Measurements from ENCODE around the gene PCDHGC3. TPM values are rescaled to one million over a fixed set of nuclear protein-coding genes. Genes with fewer than 3 reads are reported as not detected.
A peak's percentile ranks its signal among the peaks of the same experiment; 100 is the strongest.

The PCDHGC3 gene
- total and polyA plus RNA-seq, 2 donors = 5.5 to 28.7 TPM

GRCh38 chr5:141494761-141495452, 19.1 kb downstream of the PCDHGC3 start:
- peak overlapping the region in 1 of 2 donors; percentile 4 for H3K4me3 ChIP-seq (ENCODE audit: low read length in 2 of 2)
- H3K4me1 ChIP-seq (ENCODE audit: control insufficient read depth in 2 of 2, insufficient read depth in 2 of 2, low read length in 2 of 2) = peaks cover 0 to 38% of the 10 kb centered on the region in 2 donors
- DNase-seq (ENCODE audit: low read depth in 6 of 9, low spot score in 9 of 9) = no peak
- H3K27me3 ChIP-seq (ENCODE audit: control insufficient read depth in 2 of 2, insufficient read depth in 1 of 2, low read length in 1 of 2) = peaks cover 34 to 65% of the 10 kb centered on the region in 2 donors
- no peaks in the 10 kb centered on the region for H3K36me3 ChIP-seq (ENCODE audit: control insufficient read depth in 2 of 2, insufficient read depth in 2 of 2, low read length in 1 of 2)
- H3K27ac ChIP-seq (ENCODE audit: low read depth in 1 of 2, low read length in 1 of 2) = no peak overlapping the region
- WGBS = 43% methylated on average over 22 of the region's 22 CpGs
- peaks cover 0 to 7% of the 10 kb centered on the region in 2 donors for H3K9me3 ChIP-seq (ENCODE audit: control insufficient read depth in 2 of 2, insufficient read depth in 1 of 2, low read length in 1 of 2)

- Histone ChIP-seq H3K36me3 (ENCODE audit: control insufficient read depth in 2 of 2, insufficient read depth in 2 of 2, low read length in 1 of 2) (no peaks in the 10 kb centered on the region), H3K4me3 (ENCODE audit: low read length in 2 of 2) (no peak overlapping the region), H3K27ac (ENCODE audit: low read depth in 1 of 2, low read length in 1 of 2) (no peak overlapping the region), H3K9me3 (ENCODE audit: control insufficient read depth in 2 of 2, insufficient read depth in 1 of 2, low read length in 1 of 2) (peaks cover 0 to 7% of the 10 kb centered on the region in 2 donors), H3K4me1 (ENCODE audit: control insufficient read depth in 2 of 2, insufficient read depth in 2 of 2, low read length in 2 of 2) (peaks cover 0 to 38% of the 10 kb centered on the region in 2 donors), H3K27me3 (ENCODE audit: control insufficient read depth in 2 of 2, insufficient read depth in 1 of 2, low read length in 1 of 2) (peaks cover 30 to 60% of the 10 kb centered on the region in 2 donors)
- WGBS = 82% methylated on average over 8 of the region's 8 CpGs
- no peak for DNase-seq (ENCODE audit: low read depth in 6 of 9, low spot score in 9 of 9)
These were observed 19.7 kb downstream of the PCDHGC3 start for GRCh38 chr5:141495453-141495811.

DNA sequence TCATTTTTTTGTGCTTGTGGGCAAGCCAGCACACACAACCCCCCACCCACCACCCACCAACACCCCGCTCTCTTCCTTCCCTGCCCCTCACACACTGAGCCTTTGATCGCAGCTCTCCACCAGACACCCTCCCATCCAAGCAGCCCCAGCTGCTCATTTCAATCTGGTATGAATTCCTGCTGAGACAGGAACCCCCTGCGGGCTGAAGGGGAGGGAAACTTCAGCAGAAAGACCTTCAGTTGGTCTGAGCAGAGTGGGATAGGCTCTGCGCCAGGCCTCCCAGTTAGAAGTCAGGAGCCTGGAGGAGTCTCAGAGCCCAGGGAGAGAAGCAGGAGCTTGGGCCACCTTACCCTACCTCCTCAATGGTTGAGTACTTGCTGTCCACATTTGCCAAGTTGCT, 20.3 kb downstream of the PCDHGC3 start:
- 71% methylated on average over 4 of the region's 4 CpGs for WGBS
- Histone ChIP-seq H3K36me3 (ENCODE audit: control insufficient read depth in 2 of 2, insufficient read depth in 2 of 2, low read length in 1 of 2) (no peaks in the 10 kb centered on the region), H3K27ac (ENCODE audit: low read depth in 1 of 2, low read length in 1 of 2) (no peak overlapping the region)

GRCh38 chr5:141501761-141502160, 26.0 kb downstream of the PCDHGC3 start:
- WGBS = 96% methylated on average over 7 of the region's 7 CpGs
- DNase-seq (ENCODE audit: low read depth in 6 of 9, low spot score in 9 of 9) = no peak
- no peaks in the 10 kb centered on the region for H3K27me3 ChIP-seq (ENCODE audit: control insufficient read depth in 2 of 2, insufficient read depth in 1 of 2, low read length in 1 of 2)
- H3K4me3 ChIP-seq (ENCODE audit: low read length in 2 of 2) = no peak overlapping the region
- no peaks in the 10 kb centered on the region for H3K9me3 ChIP-seq (ENCODE audit: control insufficient read depth in 2 of 2, insufficient read depth in 1 of 2, low read length in 1 of 2)
- no peaks in the 10 kb centered on the region for H3K36me3 ChIP-seq (ENCODE audit: control insufficient read depth in 2 of 2, insufficient read depth in 2 of 2, low read length in 1 of 2)
- H3K27ac ChIP-seq (ENCODE audit: low read depth in 1 of 2, low read length in 1 of 2) = no peak overlapping the region
- no peaks in the 10 kb centered on the region for H3K4me1 ChIP-seq (ENCODE audit: control insufficient read depth in 2 of 2, insufficient read depth in 2 of 2, low read length in 2 of 2)

More for the DNA sequence above, 20.3 kb downstream of the PCDHGC3 start:
- H3K4me1 ChIP-seq (ENCODE audit: control insufficient read depth in 2 of 2, insufficient read depth in 2 of 2, low read length in 2 of 2) = peaks cover 0 to 37% of the 10 kb centered on the region in 2 donors
- no peak for DNase-seq (ENCODE audit: low read depth in 6 of 9, low spot score in 9 of 9)
- peaks cover 0 to 7% of the 10 kb centered on the region in 2 donors for H3K9me3 ChIP-seq (ENCODE audit: control insufficient read depth in 2 of 2, insufficient read depth in 1 of 2, low read length in 1 of 2)
- peaks cover 28 to 54% of the 10 kb centered on the region in 2 donors for H3K27me3 ChIP-seq (ENCODE audit: control insufficient read depth in 2 of 2, insufficient read depth in 1 of 2, low read length in 1 of 2)
- H3K4me3 ChIP-seq (ENCODE audit: low read length in 2 of 2) = no peak overlapping the region

GRCh38 chr5:141503681-141504080, 27.9 kb downstream of the PCDHGC3 start:
- peaks cover 0 to 11% of the 10 kb centered on the region in 2 donors for H3K27me3 ChIP-seq (ENCODE audit: control insufficient read depth in 2 of 2, insufficient read depth in 1 of 2, low read length in 1 of 2)
- no peaks in the 10 kb centered on the region for H3K9me3 ChIP-seq (ENCODE audit: control insufficient read depth in 2 of 2, insufficient read depth in 1 of 2, low read length in 1 of 2)
- DNase-seq (ENCODE audit: low read depth in 6 of 9, low spot score in 9 of 9) = no peak
- H3K4me3 ChIP-seq (ENCODE audit: low read length in 2 of 2) = no peak overlapping the region
- 97% methylated on average over 2 of the region's 2 CpGs for WGBS
- no peaks in the 10 kb centered on the region for H3K36me3 ChIP-seq (ENCODE audit: control insufficient read depth in 2 of 2, insufficient read depth in 2 of 2, low read length in 1 of 2)
- peaks cover 0 to 14% of the 10 kb centered on the region in 2 donors for H3K4me1 ChIP-seq (ENCODE audit: control insufficient read depth in 2 of 2, insufficient read depth in 2 of 2, low read length in 2 of 2)
- H3K27ac ChIP-seq (ENCODE audit: low read depth in 1 of 2, low read length in 1 of 2) = no peak overlapping the region

DNA sequence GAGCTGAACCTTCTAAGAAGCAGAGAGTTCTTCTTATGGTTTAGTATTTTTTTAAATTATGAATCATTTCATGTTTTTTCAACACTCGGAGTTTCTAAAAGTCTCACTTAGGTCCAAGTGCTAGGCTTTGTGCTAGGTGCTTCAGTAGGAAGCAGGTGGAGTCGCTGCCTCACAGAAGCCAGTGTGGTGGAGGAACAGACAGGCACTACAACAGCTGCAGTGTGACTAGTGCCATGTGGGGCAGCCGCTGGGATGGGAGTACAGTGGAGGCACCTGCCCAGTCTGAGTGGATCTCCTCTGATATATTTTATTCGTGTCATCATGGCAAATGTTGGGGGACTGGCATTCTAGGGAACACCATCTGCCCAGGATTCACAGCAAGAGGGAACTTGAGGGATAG, 28.4 kb downstream of the PCDHGC3 start:
- Histone ChIP-seq H3K36me3 (ENCODE audit: control insufficient read depth in 2 of 2, insufficient read depth in 2 of 2, low read length in 1 of 2) (no peaks in the 10 kb centered on the region), H3K4me1 (ENCODE audit: control insufficient read depth in 2 of 2, insufficient read depth in 2 of 2, low read length in 2 of 2) (peaks cover 0 to 19% of the 10 kb centered on the region in 2 donors), H3K9me3 (ENCODE audit: control insufficient read depth in 2 of 2, insufficient read depth in 1 of 2, low read length in 1 of 2) (no peaks in the 10 kb centered on the region), H3K4me3 (ENCODE audit: low read length in 2 of 2) (no peak overlapping the region), H3K27me3 (ENCODE audit: control insufficient read depth in 2 of 2, insufficient read depth in 1 of 2, low read length in 1 of 2) (peaks cover 0 to 16% of the 10 kb centered on the region in 2 donors), H3K27ac (ENCODE audit: low read depth in 1 of 2, low read length in 1 of 2) (no peak overlapping the region)
- no peak for DNase-seq (ENCODE audit: low read depth in 6 of 9, low spot score in 9 of 9)
- 94% methylated on average over 4 of the region's 4 CpGs for WGBS

DNA sequence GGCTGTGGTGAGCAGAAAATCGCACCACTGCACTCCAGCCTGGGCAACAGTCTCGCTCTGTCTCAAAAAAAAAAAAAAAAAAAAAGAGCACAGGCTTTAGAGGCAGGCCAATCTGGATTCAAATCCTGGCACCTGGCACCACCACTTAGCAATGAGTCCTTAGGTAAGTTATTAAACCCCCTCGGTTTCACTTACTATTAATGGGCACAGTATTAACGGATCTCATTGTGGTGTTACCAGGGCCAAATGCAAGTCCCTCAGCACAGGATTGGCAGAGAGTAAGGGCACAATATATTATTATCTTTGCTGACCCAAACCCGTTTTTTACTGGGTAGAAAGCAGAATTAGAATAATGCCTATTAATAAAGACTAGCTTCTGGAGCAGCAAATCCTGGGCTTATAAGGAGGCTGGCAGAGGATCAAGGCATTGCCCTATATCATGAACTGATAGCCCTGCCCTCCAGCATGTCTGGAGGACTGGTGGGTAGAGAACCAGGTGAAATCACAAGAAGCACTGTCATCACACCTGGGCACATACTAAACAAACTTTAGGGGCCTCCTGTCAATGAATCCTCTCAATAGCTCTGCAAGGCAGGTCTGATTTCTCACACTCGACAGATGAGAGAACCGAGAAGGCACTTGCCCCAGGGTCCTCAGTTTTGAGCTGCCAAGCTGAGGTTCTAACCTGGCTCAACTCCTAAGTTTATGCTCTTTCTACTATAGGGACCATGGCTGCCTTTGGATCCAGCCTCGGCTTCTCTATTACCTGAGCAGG, 30.8 kb downstream of the PCDHGC3 start:
- Histone ChIP-seq H3K4me1 (ENCODE audit: control insufficient read depth in 2 of 2, insufficient read depth in 2 of 2, low read length in 2 of 2) (peaks cover 0 to 24% of the 10 kb centered on the region in 2 donors), H3K27me3 (ENCODE audit: control insufficient read depth in 2 of 2, insufficient read depth in 1 of 2, low read length in 1 of 2) (peaks cover 0 to 24% of the 10 kb centered on the region in 2 donors), H3K27ac (ENCODE audit: low read depth in 1 of 2, low read length in 1 of 2) (no peak overlapping the region), H3K9me3 (ENCODE audit: control insufficient read depth in 2 of 2, insufficient read depth in 1 of 2, low read length in 1 of 2) (no peaks in the 10 kb centered on the region), H3K36me3 (ENCODE audit: control insufficient read depth in 2 of 2, insufficient read depth in 2 of 2, low read length in 1 of 2) (no peaks in the 10 kb centered on the region), H3K4me3 (ENCODE audit: low read length in 2 of 2) (no peak overlapping the region)
- 95% methylated on average over 8 of the region's 8 CpGs for WGBS
- DNase-seq (ENCODE audit: low read depth in 6 of 9, low spot score in 9 of 9) = no peak

DNA sequence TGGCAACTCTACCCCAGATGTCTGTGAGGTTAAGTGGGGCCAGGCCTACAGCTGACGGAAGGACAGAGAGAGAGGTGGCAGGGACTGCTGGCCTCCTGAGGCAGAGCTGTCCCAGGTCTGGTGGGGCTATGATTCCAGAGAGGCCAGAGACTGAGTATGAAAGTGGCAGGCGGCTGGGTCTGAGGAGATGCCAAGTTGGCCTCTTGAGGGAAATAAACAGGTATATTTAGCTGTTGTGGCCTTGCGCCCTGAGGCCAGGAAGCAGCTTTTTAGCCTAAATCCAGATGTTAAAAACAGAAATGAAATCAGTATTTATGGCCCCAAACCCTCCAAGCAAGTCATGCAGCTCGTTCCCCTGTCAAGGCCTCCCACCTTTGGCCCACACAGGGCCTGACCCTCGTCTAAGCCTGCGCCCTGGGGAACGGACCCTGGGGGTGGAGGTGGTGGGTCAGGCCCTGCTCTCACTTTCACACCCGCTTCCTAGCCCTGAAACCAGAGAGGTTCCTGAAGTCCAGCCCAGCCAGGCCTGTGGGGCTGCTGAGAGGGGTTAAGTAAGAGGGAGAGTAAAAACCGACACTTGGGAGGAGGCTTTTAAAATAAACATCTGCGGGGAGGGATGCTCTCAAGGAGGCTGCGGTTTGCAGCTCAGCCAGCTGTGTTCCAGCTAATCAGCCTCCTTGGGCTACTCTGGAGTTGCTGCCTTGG, 31.8 kb downstream of the PCDHGC3 start:
- Histone ChIP-seq H3K36me3 (ENCODE audit: control insufficient read depth in 2 of 2, insufficient read depth in 2 of 2, low read length in 1 of 2) (no peaks in the 10 kb centered on the region), H3K27ac (ENCODE audit: low read depth in 1 of 2, low read length in 1 of 2) (peak overlapping the region in 1 of 2 donors; percentile 53), H3K4me3 (ENCODE audit: low read length in 2 of 2) (no peak overlapping the region), H3K9me3 (ENCODE audit: control insufficient read depth in 2 of 2, insufficient read depth in 1 of 2, low read length in 1 of 2) (no peaks in the 10 kb centered on the region), H3K4me1 (ENCODE audit: control insufficient read depth in 2 of 2, insufficient read depth in 2 of 2, low read length in 2 of 2) (peaks cover 2 to 29% of the 10 kb centered on the region in 2 donors), H3K27me3 (ENCODE audit: control insufficient read depth in 2 of 2, insufficient read depth in 1 of 2, low read length in 1 of 2) (peaks cover 0 to 31% of the 10 kb centered on the region in 2 donors)
- 81% methylated on average over 11 of the region's 11 CpGs for WGBS
- DNase-seq (ENCODE audit: low read depth in 6 of 9, low spot score in 9 of 9) = no peak

DNA sequence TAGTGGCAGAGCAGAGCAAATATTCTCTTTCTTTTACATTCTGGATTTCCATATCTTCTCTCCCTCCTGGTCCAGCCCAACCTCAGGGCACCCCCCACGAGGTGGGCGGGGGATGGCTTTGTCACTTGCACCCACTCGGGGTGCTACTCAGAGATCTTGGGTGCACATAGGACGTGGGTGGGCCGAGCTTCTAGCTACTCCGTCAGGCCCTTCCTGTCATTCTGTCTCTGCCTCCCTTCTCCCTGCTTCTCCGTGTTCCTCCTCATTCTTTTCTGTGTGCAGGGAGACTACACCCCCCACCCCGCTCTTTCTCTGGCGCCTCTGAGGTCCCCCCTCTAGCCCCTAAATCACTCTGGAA, 32.7 kb downstream of the PCDHGC3 start:
- no peak for DNase-seq (ENCODE audit: low read depth in 6 of 9, low spot score in 9 of 9)
- H3K4me1 ChIP-seq (ENCODE audit: control insufficient read depth in 2 of 2, insufficient read depth in 2 of 2, low read length in 2 of 2) = peaks cover 2 to 38% of the 10 kb centered on the region in 2 donors
- 84% methylated on average over 9 of the region's 9 CpGs for WGBS

More for the DNA sequence above, 32.7 kb downstream of the PCDHGC3 start:
- Histone ChIP-seq H3K27ac (ENCODE audit: low read depth in 1 of 2, low read length in 1 of 2) (peak overlapping the region in 1 of 2 donors; percentile 47), H3K36me3 (ENCODE audit: control insufficient read depth in 2 of 2, insufficient read depth in 2 of 2, low read length in 1 of 2) (no peaks in the 10 kb centered on the region), H3K27me3 (ENCODE audit: control insufficient read depth in 2 of 2, insufficient read depth in 1 of 2, low read length in 1 of 2) (peaks cover 0 to 40% of the 10 kb centered on the region in 2 donors), H3K9me3 (ENCODE audit: control insufficient read depth in 2 of 2, insufficient read depth in 1 of 2, low read length in 1 of 2) (no peaks in the 10 kb centered on the region), H3K4me3 (ENCODE audit: low read length in 2 of 2) (no peak overlapping the region)

All from thymus (tissue), 11 donors.